ENCODE measurements around the gene COL6A1. TPM values are rescaled to one million over a fixed set of nuclear protein-coding genes. Genes with fewer than 3 reads are reported as not detected.

COL6A1 gene
- total RNA-seq, 1 donor from 2014 or later: 0.11 TPM

- intact Hi-C loops (cut with micrococcal nuclease): no loop called here
- no peak overlapping the region for H3K4me3 Mint-ChIP-seq
Measured at GRCh38 chr21:46051379-46051770, 69.8 kb downstream of the COL6A1 start.

GRCh38 chr21:46051821-46052675 is 70.5 kb downstream of the COL6A1 start:
- Mint-ChIP-seq H3K9me3 (no peaks in the 10 kb centered on the region), H3K27ac (no peak overlapping the region), H3K36me3 (ENCODE audit: low read depth) (no peaks in the 10 kb centered on the region), H3K4me3 (no peak overlapping the region), H3K4me1 (peaks cover 2% of the 10 kb centered on the region), H3K27me3 (peaks cover 4% of the 10 kb centered on the region)
- no peak for TF ChIP-seq CTCF (IDR thresholded peaks at IDR 0.05)
- POLR2A ChIA-PET: no interaction called here
- DNase-seq: no peak
- ATAC-seq (ENCODE audit: low read depth): no peak
- intact Hi-C loops (cut with micrococcal nuclease): no loop called here
- CTCF ChIA-PET: no interaction called here

More at GRCh38 chr21:46051379-46051770, 69.8 kb downstream of the COL6A1 start:
- DNase-seq (no peak), ATAC-seq (ENCODE audit: low read depth) (no peak)
- H3K36me3 Mint-ChIP-seq (ENCODE audit: low read depth): no peaks in the 10 kb centered on the region
- peaks cover 4% of the 10 kb centered on the region for H3K27me3 Mint-ChIP-seq
- H3K4me1 Mint-ChIP-seq: no peaks in the 10 kb centered on the region
- no peak for TF ChIP-seq CTCF (IDR thresholded peaks at IDR 0.05)
- POLR2A ChIA-PET: no interaction called here
- CTCF ChIA-PET: no interaction called here
- no peaks in the 10 kb centered on the region for H3K9me3 Mint-ChIP-seq
- no peak overlapping the region for H3K27ac Mint-ChIP-seq

GRCh38 chr21:46052703-46053651 is 71.4 kb downstream of the COL6A1 start:
- no peak for DNase-seq
- POLR2A ChIA-PET: no interaction called here
- Mint-ChIP-seq H3K27ac (no peak overlapping the region), H3K4me1 (peaks cover 5% of the 10 kb centered on the region), H3K27me3 (peaks cover 9% of the 10 kb centered on the region), H3K36me3 (ENCODE audit: low read depth) (no peaks in the 10 kb centered on the region), H3K4me3 (no peak overlapping the region), H3K9me3 (no peaks in the 10 kb centered on the region)
- intact Hi-C loops (cut with micrococcal nuclease): no loop called here
- no peak for ATAC-seq (ENCODE audit: low read depth)
- TF ChIP-seq CTCF (IDR thresholded peaks at IDR 0.05): no peak
- CTCF ChIA-PET: no interaction called here

- TF ChIP-seq CTCF (IDR thresholded peaks at IDR 0.05): no peak
- DNase-seq (no peak), ATAC-seq (ENCODE audit: low read depth) (no peak)
- CTCF ChIA-PET: no interaction called here
- POLR2A ChIA-PET: no interaction called here
- Mint-ChIP-seq H3K27ac (no peak overlapping the region), H3K27me3 (peaks cover 16% of the 10 kb centered on the region), H3K4me3 (no peak overlapping the region), H3K9me3 (no peaks in the 10 kb centered on the region), H3K36me3 (ENCODE audit: low read depth) (no peaks in the 10 kb centered on the region), H3K4me1 (peaks cover 5% of the 10 kb centered on the region)
- intact Hi-C loops (cut with micrococcal nuclease): no loop called here
Measured at GRCh38 chr21:46054031-46054430, 72.5 kb downstream of the COL6A1 start.

- Mint-ChIP-seq H3K36me3 (ENCODE audit: low read depth) (no peaks in the 10 kb centered on the region), H3K27ac (no peak overlapping the region)
Measured at GRCh38 chr21:46054451-46054881, 72.9 kb downstream of the COL6A1 start.

More at GRCh38 chr21:46054451-46054881, 72.9 kb downstream of the COL6A1 start:
- H3K4me1 Mint-ChIP-seq: peaks cover 5% of the 10 kb centered on the region
- ATAC-seq (ENCODE audit: low read depth) (no peak), DNase-seq (no peak)
- H3K9me3 Mint-ChIP-seq: no peaks in the 10 kb centered on the region
- intact Hi-C loops (cut with micrococcal nuclease): no loop called here
- H3K4me3 Mint-ChIP-seq: no peak overlapping the region
- CTCF ChIA-PET: no interaction called here
- no peak for TF ChIP-seq CTCF (IDR thresholded peaks at IDR 0.05)
- peaks cover 16% of the 10 kb centered on the region for H3K27me3 Mint-ChIP-seq
- POLR2A ChIA-PET: no interaction called here

Measured in activated B cell treated with CpG ODN at 0.5 μM for 24 hours (primary cell).